Epithelial cell of proximal tubule (primary cell): ENCODE measurements around the gene DDX27. TPM values are rescaled to one million over a fixed set of nuclear protein-coding genes. Genes with fewer than 3 reads are reported as not detected.
"Not testable (repeated sequence)": the region's sequence is repeated elsewhere in the genome, so short reads cannot be mapped to it uniquely, and the experiment has no call there.

ENCODE experiments used
- DNase-seq: peaks from one replicate; pipeline ENCODE4 v3.0.0-alpha.2; 2011; ENCODE audit warnings: low read depth
- H3K4me3 ChIP-seq: 2 replicates; pipeline ENCODE4 v1.5.1; 2011; ENCODE audit warnings: low read depth, mild to moderate bottlenecking, low read length
- CTCF ChIP-seq: conservative IDR thresholded peaks from 2 replicates; pipeline ENCODE4 v1.5.1; 2012; ENCODE audit warnings: low read depth, mild to moderate bottlenecking, low read length
- total RNA-seq: library from RNA; depleted of rRNA; stranded (reverse); fragments of >200 nt; gene quantifications from 2 replicates; pipeline ENCODE4 v1.2.3, GENCODE V29; 2015

DDX27 gene
- total RNA-seq, 1 donor from 2014 or later: 34.2 TPM

GRCh38 chr20:49179368-49180277 lies 39.6 kb upstream of the DDX27 start:
- H3K4me3 ChIP-seq: no peak overlapping the region
- no peak for TF ChIP-seq CTCF
- DNase-seq: no peak

GRCh38 chr20:49181265-49181877 lies 37.8 kb upstream of the DDX27 start:
- DNase-seq: no peak
- TF ChIP-seq CTCF: no peak
- no peak overlapping the region for H3K4me3 ChIP-seq

- no peak for TF ChIP-seq CTCF
- H3K4me3 ChIP-seq: no peak overlapping the region
- DNase-seq: no peak
Measured at GRCh38 chr20:49183444-49183843, 35.8 kb upstream of the DDX27 start.

- H3K4me3 ChIP-seq, DNase-seq: not testable (repeated sequence)
Measured at GRCh38 chr20:49184084-49184501, 35.1 kb upstream of the DDX27 start.

GRCh38 chr20:49184691-49185070 lies 34.5 kb upstream of the DDX27 start:
- TF ChIP-seq CTCF: no peak
- H3K4me3 ChIP-seq: no peak overlapping the region
- no peak for DNase-seq

- TF ChIP-seq CTCF: no peak
- DNase-seq: peak; percentile 45
- peak overlapping the region; percentile 80 for H3K4me3 ChIP-seq
Measured at GRCh38 chr20:49185071-49185761, 34.0 kb upstream of the DDX27 start.

GRCh38 chr20:49186535-49187329 lies 32.5 kb upstream of the DDX27 start:
- DNase-seq: no peak
- no peak for TF ChIP-seq CTCF
- peak overlapping the region; percentile 80 for H3K4me3 ChIP-seq
